HEK293 (cell line): ENCODE results near the gene DGKB.

Experiments used
- CTCF ChIA-PET: fragments of 350-600 bp; formaldehyde crosslinking; extraction: SDS; loops from one replicate; lab custom pipeline; 2021; ENCODE audit warnings: antibody characterized with exemption; lab: Yijun Ruan, JAX
- POLR2A ChIA-PET: fragments of 300-600 bp; formaldehyde crosslinking; extraction: SDS; loops from one replicate; lab custom pipeline; 2020; ENCODE audit warnings: antibody characterized with exemption, inconsistent platforms; lab: Yijun Ruan, JAX
- H3K27ac ChIP-seq: fragments of 200-500 bp; sonication (Bioruptor generic); 2 replicates; pipeline ENCODE4 v1.5.1; 2014; ENCODE audit warnings: low read depth, low read length, control low read depth, inconsistent platforms; ENCODE audit errors: extremely low read depth
- H3K36me3 ChIP-seq, 2 experiments: fragments of 200-500 bp in 1 of 2; sonication (Bioruptor generic) in 1 of 2; 1 replicate in 1 of 2; 2 replicates in 1 of 2; pipeline ENCODE4 v1.5.1; 2014 to 2017; ENCODE audit warnings: inconsistent platforms in 2 of 2, low read length in 2 of 2; ENCODE audit not compliant: control insufficient read depth in 2 of 2, insufficient read depth in 1 of 2
- H3K4me1 ChIP-seq: fragments of 200-500 bp; sonication (Bioruptor generic); 2 replicates; pipeline ENCODE4 v1.5.1; 2014; ENCODE audit warnings: mild to moderate bottlenecking, low read length, inconsistent platforms; ENCODE audit not compliant: control insufficient read depth, insufficient read depth
- H3K4me3 ChIP-seq: 2 replicates; pipeline ENCODE4 v1.5.1; 2011; ENCODE audit warnings: low read depth, mild to moderate bottlenecking, control low read depth, low read length, moderate library complexity
- H3K9me3 ChIP-seq: fragments of 200-500 bp; sonication (Bioruptor generic); 2 replicates; pipeline ENCODE4 v1.5.1; 2014; ENCODE audit warnings: low read depth, low read length, inconsistent platforms; ENCODE audit not compliant: control insufficient read depth, insufficient read depth
- BCL11B ChIP-seq: fragments of 450-650 bp; formaldehyde crosslinking; IDR thresholded peaks from 2 replicates; pipeline ENCODE4 v1.5.1; 2016; ENCODE audit warnings: low read depth, missing biosample characterization, missing genetic modification characterization
- GLIS1 ChIP-seq: fragments of 450-650 bp; formaldehyde crosslinking; IDR thresholded peaks from 2 replicates; pipeline ENCODE4 v1.5.1; 2016; ENCODE audit warnings: missing biosample characterization, missing genetic modification characterization
- OVOL3 ChIP-seq: fragments of 450-650 bp; formaldehyde crosslinking; IDR thresholded peaks from 2 replicates; pipeline ENCODE4 v1.5.1; 2016; ENCODE audit warnings: missing biosample characterization, missing genetic modification characterization
- PRDM1 ChIP-seq: fragments of 450-650 bp; formaldehyde crosslinking; IDR thresholded peaks from 2 replicates; pipeline ENCODE4; 2016; ENCODE audit warnings: missing biosample characterization, missing genetic modification characterization
- SP2 ChIP-seq: fragments of 450-650 bp; formaldehyde crosslinking; IDR thresholded peaks from 2 replicates; pipeline ENCODE4 v1.5.1; 2016; ENCODE audit warnings: missing biosample characterization, missing genetic modification characterization
- TCF7L2 ChIP-seq: IDR thresholded peaks from 2 replicates; pipeline ENCODE4 v1.6.1; 2011; ENCODE audit warnings: low read depth, mild to moderate bottlenecking, inconsistent platforms, low read length, moderate library complexity, borderline replicate concordance
- ZNF16 ChIP-seq: fragments of 450-650 bp; formaldehyde crosslinking; IDR thresholded peaks from 2 replicates; pipeline ENCODE4 v1.5.1; 2016; ENCODE audit warnings: low read depth, missing biosample characterization, missing genetic modification characterization
- ZNF23 ChIP-seq: fragments of 450-650 bp; formaldehyde crosslinking; IDR thresholded peaks from 2 replicates; pipeline ENCODE4 v1.5.1; 2016; ENCODE audit warnings: missing biosample characterization, missing genetic modification characterization, borderline replicate concordance
- ZNF239 ChIP-seq: fragments of 450-650 bp; formaldehyde crosslinking; IDR thresholded peaks from 2 replicates; pipeline ENCODE4 v1.5.1; 2016; ENCODE audit warnings: missing biosample characterization, missing genetic modification characterization
- ZNF48 ChIP-seq: fragments of 450-650 bp; formaldehyde crosslinking; IDR thresholded peaks from 2 replicates; pipeline ENCODE4 v1.5.1; 2016; ENCODE audit warnings: missing biosample characterization, missing genetic modification characterization
- ZNF514 ChIP-seq: fragments of 450-650 bp; formaldehyde crosslinking; IDR thresholded peaks from 2 replicates; pipeline ENCODE4 v1.5.1; 2016; ENCODE audit warnings: missing biosample characterization, missing genetic modification characterization
- ZNF600 ChIP-seq: fragments of 450-650 bp; formaldehyde crosslinking; IDR thresholded peaks from 2 replicates; pipeline ENCODE4 v1.5.1; 2016; ENCODE audit warnings: missing biosample characterization, missing genetic modification characterization
- ZNF654 ChIP-seq: fragments of 450-650 bp; formaldehyde crosslinking; IDR thresholded peaks from 2 replicates; pipeline ENCODE4 v1.5.1; 2016; ENCODE audit warnings: low read depth, missing biosample characterization, missing genetic modification characterization
- TF ChIP-seq, protein P1 (sequence below): fragments of 450-650 bp; formaldehyde crosslinking; IDR thresholded peaks from 2 replicates; pipeline ENCODE4 v1.5.1; 2016; ENCODE audit warnings: missing biosample characterization, missing genetic modification characterization
- TF ChIP-seq, protein P2 (sequence below): fragments of 450-650 bp; formaldehyde crosslinking; IDR thresholded peaks from 2 replicates; pipeline ENCODE4 v1.5.1; 2017; ENCODE audit warnings: missing biosample characterization, missing genetic modification characterization
- TF ChIP-seq, protein P3 (sequence below): fragments of 450-650 bp; formaldehyde crosslinking; IDR thresholded peaks from 2 replicates; pipeline ENCODE4 v1.5.1; 2016; ENCODE audit warnings: missing biosample characterization, missing genetic modification characterization
- TF ChIP-seq, protein P4 (sequence below): fragments of 450-650 bp; formaldehyde crosslinking; IDR thresholded peaks from 2 replicates; pipeline ENCODE4 v1.5.1; 2017; ENCODE audit warnings: missing biosample characterization, missing genetic modification characterization
- TF ChIP-seq, protein P5 (sequence below): fragments of 450-650 bp; formaldehyde crosslinking; IDR thresholded peaks from 2 replicates; pipeline ENCODE4 v1.5.1; 2016; ENCODE audit warnings: missing biosample characterization, missing genetic modification characterization, borderline replicate concordance

Gene DGKB

DNA sequence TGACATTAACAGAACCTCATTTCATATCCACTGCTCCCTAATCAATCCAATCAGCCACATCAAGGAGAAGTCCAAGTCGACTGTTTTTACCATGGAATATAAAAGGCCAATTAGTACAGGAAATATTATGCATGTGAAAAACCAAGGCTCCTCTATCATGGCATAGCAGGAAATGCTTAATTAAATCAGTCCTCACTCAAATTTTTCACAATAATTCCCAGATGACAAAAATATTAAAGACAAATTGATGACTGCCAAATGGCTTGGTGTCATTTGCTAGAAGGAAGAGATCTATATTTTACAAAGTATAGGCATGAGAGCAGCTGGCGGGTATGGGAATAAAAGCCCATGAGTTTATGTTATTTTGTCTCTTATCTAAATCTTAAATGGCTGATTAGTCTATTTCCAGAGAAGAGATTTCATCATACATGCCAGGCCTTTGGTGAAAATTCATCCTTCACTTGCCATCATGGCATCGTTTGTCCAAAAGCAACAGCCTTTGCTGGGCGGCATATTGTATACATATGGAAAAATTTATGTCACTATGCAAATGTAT lies 219.6 kb downstream of the DGKB start (continued):
- TF ChIP-seq, protein P1, sequence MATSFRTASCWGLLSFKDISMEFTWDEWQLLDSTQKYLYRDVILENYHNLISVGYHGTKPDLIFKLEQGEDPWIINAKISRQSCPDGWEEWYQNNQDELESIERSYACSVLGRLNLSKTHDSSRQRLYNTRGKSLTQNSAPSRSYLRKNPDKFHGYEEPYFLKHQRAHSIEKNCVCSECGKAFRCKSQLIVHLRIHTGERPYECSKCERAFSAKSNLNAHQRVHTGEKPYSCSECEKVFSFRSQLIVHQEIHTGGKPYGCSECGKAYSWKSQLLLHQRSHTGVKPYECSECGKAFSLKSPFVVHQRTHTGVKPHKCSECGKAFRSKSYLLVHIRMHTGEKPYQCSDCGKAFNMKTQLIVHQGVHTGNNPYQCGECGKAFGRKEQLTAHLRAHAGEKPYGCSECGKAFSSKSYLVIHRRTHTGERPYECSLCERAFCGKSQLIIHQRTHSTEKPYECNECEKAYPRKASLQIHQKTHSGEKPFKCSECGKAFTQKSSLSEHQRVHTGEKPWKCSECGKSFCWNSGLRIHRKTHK (tag by site-specific recombination) = no peak

DNA sequence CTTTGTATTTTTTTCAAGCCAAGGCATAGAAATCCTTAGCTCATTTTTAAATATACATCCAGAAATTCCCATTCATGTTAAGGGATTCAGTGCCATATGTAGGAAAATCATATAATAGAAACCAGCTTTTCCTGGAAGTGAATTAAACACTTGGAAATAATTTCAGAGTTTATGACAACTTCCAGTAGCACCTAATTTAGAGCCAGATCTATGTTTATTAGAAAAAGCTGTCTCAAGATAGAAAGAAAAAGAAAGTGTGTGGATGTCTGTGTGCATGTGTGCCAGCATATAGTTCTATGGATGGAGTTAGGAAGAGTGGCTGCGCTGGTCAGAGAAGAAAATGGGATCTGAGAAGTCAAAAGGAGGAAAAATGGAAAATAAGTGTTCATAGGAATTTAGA lies 225.7 kb downstream of the DGKB start:
- Histone ChIP-seq H3K9me3 (no peaks in the 10 kb centered on the region), H3K4me3 (no peak overlapping the region), H3K27ac (no peak overlapping the region), H3K36me3 (no peaks in the 10 kb centered on the region), H3K4me1 (peaks cover 8% of the 10 kb centered on the region; the same call in 1 of the 2 replicates)
- CTCF ChIA-PET = interaction anchor here (0.6 kb wide), 1 partner anchor 339 kb away, joined by 3 read pairs; no protein-coding TSS in a partner anchor
- TF ChIP-seq ZNF600 (tag by site-specific recombination) = no peak
- TF ChIP-seq OVOL3 (tag by site-specific recombination) = no peak
- TF ChIP-seq ZNF654 (tag by site-specific recombination) = no peak
- POLR2A ChIA-PET = no interaction called here

DNA sequence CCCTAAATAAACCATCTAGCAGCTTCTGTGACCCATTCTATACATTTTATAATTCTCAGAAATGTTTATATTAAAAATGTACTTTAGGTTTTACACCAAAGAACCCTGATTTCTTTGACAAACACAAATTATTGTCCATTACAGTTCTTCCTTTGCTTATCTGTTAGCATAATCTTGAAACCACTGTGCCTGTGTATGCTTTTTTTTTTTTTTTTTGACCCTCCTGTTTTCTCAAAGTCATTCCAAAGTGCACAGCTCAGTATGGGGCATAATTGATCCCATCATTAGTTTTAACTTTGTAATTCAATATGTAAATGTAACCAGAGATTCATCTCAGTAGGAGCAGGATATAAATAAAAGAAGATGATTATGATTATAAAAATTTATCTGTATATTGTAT lies 229.3 kb downstream of the DGKB start:
- no peaks in the 10 kb centered on the region for H3K36me3 ChIP-seq
- no peak overlapping the region for H3K4me3 ChIP-seq
- H3K27ac ChIP-seq = no peak overlapping the region
- peak; percentile 53; the same call in 1 of the 2 replicates for TF ChIP-seq TCF7L2
- TF ChIP-seq, protein P2, sequence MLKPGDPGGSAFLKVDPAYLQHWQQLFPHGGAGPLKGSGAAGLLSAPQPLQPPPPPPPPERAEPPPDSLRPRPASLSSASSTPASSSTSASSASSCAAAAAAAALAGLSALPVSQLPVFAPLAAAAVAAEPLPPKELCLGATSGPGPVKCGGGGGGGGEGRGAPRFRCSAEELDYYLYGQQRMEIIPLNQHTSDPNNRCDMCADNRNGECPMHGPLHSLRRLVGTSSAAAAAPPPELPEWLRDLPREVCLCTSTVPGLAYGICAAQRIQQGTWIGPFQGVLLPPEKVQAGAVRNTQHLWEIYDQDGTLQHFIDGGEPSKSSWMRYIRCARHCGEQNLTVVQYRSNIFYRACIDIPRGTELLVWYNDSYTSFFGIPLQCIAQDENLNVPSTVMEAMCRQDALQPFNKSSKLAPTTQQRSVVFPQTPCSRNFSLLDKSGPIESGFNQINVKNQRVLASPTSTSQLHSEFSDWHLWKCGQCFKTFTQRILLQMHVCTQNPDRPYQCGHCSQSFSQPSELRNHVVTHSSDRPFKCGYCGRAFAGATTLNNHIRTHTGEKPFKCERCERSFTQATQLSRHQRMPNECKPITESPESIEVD (tag by site-specific recombination) = no peak
- TF ChIP-seq, protein P3, sequence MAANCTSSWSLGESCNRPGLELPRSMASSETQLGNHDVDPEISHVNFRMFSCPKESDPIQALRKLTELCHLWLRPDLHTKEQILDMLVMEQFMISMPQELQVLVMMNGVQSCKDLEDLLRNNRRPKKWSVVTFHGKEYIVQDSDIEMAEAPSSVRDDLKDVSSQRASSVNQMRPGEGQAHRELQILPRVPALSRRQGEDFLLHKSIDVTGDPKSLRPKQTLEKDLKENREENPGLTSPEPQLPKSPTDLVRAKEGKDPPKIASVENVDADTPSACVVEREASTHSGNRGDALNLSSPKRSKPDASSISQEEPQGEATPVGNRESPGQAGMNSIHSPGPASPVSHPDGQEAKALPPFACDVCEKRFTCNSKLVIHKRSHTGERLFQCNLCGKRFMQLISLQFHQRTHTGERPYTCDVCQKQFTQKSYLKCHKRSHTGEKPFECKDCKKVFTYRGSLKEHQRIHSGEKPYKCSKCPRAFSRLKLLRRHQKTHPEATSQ (tag by site-specific recombination) = no peak
- TF ChIP-seq, protein P4, sequence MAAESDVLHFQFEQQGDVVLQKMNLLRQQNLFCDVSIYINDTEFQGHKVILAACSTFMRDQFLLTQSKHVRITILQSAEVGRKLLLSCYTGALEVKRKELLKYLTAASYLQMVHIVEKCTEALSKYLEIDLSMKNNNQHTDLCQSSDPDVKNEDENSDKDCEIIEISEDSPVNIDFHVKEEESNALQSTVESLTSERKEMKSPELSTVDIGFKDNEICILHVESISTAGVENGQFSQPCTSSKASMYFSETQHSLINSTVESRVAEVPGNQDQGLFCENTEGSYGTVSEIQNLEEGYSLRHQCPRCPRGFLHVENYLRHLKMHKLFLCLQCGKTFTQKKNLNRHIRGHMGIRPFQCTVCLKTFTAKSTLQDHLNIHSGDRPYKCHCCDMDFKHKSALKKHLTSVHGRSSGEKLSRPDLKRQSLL (tag by site-specific recombination) = no peak
- no peak for TF ChIP-seq ZNF239
- POLR2A ChIA-PET = interaction anchor here (0.7 kb wide), 1 partner anchor 9 kb away, joined by 3 read pairs; no protein-coding TSS in a partner anchor
- peaks cover 3% of the 10 kb centered on the region; the same call in 1 of the 2 replicates for H3K4me1 ChIP-seq
- CTCF ChIA-PET = interaction anchor here (0.7 kb wide), 1 partner anchor 181 kb away, joined by 6 read pairs; no protein-coding TSS in a partner anchor
- H3K9me3 ChIP-seq = no peaks in the 10 kb centered on the region

DNA sequence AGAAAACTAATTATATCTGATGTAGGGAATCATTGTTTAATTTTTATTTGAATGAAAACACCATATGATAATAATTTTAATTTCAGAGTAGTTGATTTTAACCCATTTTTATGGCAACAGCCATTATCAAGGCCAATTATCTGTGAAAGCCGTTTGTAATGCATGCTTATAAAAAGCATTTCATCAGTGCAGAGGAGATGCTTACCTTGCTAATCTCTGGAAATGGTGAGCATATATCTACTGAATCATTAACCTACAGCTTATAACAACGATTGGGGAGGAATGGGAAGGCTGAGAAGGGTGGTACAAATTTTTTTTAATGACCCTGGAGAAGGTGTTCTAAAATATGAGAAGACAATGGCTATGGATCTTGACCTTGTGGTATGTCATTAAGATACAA lies 235.6 kb downstream of the DGKB start:
- Histone ChIP-seq H3K4me3 (no peak overlapping the region), H3K36me3 (no peaks in the 10 kb centered on the region), H3K9me3 (no peaks in the 10 kb centered on the region), H3K27ac (no peak overlapping the region), H3K4me1 (no peaks in the 10 kb centered on the region)
- POLR2A ChIA-PET = no interaction called here
- TF ChIP-seq SP2 (tag by site-specific recombination) (no peak), GLIS1 (tag by site-specific recombination) (no peak), ZNF48 (tag by site-specific recombination) (no peak), ZNF16 (tag by site-specific recombination) (no peak), PRDM1 (no peak), BCL11B (tag by site-specific recombination) (no peak), ZNF23 (tag by site-specific recombination) (no peak), ZNF514 (tag by site-specific recombination) (no peak)
- TF ChIP-seq, protein P4 (tag by site-specific recombination) = no peak
- TF ChIP-seq, protein P5, sequence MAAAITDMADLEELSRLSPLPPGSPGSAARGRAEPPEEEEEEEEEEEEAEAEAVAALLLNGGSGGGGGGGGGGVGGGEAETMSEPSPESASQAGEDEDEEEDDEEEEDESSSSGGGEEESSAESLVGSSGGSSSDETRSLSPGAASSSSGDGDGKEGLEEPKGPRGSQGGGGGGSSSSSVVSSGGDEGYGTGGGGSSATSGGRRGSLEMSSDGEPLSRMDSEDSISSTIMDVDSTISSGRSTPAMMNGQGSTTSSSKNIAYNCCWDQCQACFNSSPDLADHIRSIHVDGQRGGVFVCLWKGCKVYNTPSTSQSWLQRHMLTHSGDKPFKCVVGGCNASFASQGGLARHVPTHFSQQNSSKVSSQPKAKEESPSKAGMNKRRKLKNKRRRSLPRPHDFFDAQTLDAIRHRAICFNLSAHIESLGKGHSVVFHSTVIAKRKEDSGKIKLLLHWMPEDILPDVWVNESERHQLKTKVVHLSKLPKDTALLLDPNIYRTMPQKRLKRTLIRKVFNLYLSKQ (tag by site-specific recombination) = no peak
- CTCF ChIA-PET = no interaction called here
